Mucosa of rectum (tissue), 2 donors: Measurements from ENCODE around the gene WDR90.

Experiments
- H3K27ac ChIP-seq, 2 donors: one replicate each; pipeline ENCODE4 v1.7.0; 2013; ENCODE audit warnings: inconsistent platforms in 2 of 2, low read depth in 2 of 2, low read length in 2 of 2
- H3K27me3 ChIP-seq, 2 donors: one replicate each; pipeline ENCODE4 v1.7.0; 2013; ENCODE audit warnings: low read length in 2 of 2; ENCODE audit not compliant: control insufficient read depth in 2 of 2, insufficient read depth in 2 of 2
- H3K36me3 ChIP-seq, 2 donors: one replicate each; pipeline ENCODE4 v1.7.0; 2013; ENCODE audit warnings: low read length in 2 of 2; ENCODE audit not compliant: control insufficient read depth in 2 of 2, insufficient read depth in 2 of 2
- H3K4me1 ChIP-seq, 2 donors: one replicate each; pipeline ENCODE4 v1.7.0; 2013; ENCODE audit warnings: low read length in 2 of 2, mild to moderate bottlenecking in 1 of 2; ENCODE audit not compliant: control insufficient read depth in 2 of 2, insufficient read depth in 2 of 2
- H3K4me3 ChIP-seq, 2 donors: one replicate each; pipeline ENCODE4 v1.7.0; 2013; ENCODE audit warnings: low read length in 2 of 2
- H3K9ac ChIP-seq, 2 donors: one replicate each; pipeline ENCODE4 v1.7.0; 2013; ENCODE audit warnings: low read length in 2 of 2, low read depth in 1 of 2, mild to moderate bottlenecking in 1 of 2
- H3K9me3 ChIP-seq, 2 donors: one replicate each; pipeline ENCODE4 v1.7.0; 2013; ENCODE audit warnings: low read length in 2 of 2; ENCODE audit not compliant: control insufficient read depth in 2 of 2
- donor health status: healthy.
- donor health status: Normal muscosa, but diverticular disease.

Gene WDR90

DNA sequence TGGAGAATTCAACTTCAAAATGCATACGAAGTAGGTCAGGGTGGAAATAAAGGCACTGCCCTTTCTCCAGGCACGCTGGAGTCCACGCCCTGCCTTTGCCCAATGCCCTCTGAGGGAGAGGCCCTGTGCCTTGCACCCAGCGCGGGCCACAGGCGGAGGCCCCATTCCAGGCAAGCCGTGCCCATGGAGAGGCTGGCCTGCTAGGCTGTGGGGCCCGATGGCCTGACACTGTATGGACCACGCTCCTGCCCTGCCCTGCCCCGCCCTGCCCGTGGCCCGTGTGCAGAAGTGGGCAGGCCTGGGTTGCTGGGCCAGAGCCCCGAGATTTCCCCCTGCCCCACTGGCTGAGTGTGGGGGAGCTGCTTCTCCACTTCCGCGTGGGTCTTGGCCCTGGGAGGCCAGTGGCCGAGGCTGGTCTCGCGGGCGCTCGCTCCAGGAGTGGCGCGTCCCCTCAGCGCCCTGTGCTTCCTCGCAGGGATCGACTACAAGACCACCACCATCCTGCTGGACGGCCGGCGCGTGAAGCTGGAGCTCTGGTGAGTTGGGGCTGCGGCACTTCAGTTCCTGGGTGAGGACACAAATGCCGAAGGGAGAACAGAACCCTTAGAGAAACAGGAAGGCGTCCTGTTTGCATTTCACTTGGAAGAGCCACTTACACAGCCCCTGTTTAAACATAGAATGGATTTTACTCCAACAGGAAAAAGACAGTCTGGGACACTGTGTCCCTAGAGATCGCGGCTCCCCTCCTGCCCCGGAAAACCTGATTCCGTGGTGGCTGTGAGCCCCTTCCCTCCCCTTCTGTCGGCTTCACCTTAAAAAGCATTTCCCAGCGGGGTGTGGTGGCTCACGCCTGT is 32.2 kb upstream of the WDR90 start:
- peaks cover 9 to 13% of the 10 kb centered on the region in 2 donors for H3K36me3 ChIP-seq
- H3K4me1 ChIP-seq = peaks cover 0 to 3% of the 10 kb centered on the region in 2 donors
- peak overlapping the region in 1 of 2 donors; percentile 7 for H3K9ac ChIP-seq
- no peaks in the 10 kb centered on the region for H3K27me3 ChIP-seq
- no peak overlapping the region for H3K4me3 ChIP-seq
- no peaks in the 10 kb centered on the region for H3K9me3 ChIP-seq
- H3K27ac ChIP-seq = peak overlapping the region; percentile 58

DNA sequence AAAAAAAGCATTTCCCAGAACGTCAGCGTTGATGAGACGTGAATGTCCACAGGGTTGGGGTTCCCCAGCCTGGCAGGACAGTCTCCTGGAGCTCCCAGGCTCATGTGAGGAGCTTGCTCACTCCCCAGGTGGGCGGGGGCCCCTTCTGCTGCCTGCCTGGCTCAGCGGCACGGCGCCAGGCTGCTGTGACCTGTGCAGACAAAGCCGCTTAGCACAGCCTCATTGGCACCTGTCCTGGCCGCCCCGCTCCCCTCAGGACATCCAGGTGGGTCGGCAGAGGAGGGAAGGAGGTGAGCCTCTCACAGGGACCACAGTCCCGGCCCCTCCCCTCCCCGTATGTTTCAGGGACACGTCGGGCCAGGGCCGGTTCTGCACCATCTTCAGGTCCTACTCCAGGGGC is 31.3 kb upstream of the WDR90 start:
- H3K4me3 ChIP-seq = no peak overlapping the region
- peaks cover 0 to 3% of the 10 kb centered on the region in 2 donors for H3K4me1 ChIP-seq
- no peak overlapping the region for H3K27ac ChIP-seq
- no peak overlapping the region for H3K9ac ChIP-seq
- H3K27me3 ChIP-seq = no peaks in the 10 kb centered on the region
- no peaks in the 10 kb centered on the region for H3K9me3 ChIP-seq
- peaks cover 9 to 13% of the 10 kb centered on the region in 2 donors for H3K36me3 ChIP-seq

DNA sequence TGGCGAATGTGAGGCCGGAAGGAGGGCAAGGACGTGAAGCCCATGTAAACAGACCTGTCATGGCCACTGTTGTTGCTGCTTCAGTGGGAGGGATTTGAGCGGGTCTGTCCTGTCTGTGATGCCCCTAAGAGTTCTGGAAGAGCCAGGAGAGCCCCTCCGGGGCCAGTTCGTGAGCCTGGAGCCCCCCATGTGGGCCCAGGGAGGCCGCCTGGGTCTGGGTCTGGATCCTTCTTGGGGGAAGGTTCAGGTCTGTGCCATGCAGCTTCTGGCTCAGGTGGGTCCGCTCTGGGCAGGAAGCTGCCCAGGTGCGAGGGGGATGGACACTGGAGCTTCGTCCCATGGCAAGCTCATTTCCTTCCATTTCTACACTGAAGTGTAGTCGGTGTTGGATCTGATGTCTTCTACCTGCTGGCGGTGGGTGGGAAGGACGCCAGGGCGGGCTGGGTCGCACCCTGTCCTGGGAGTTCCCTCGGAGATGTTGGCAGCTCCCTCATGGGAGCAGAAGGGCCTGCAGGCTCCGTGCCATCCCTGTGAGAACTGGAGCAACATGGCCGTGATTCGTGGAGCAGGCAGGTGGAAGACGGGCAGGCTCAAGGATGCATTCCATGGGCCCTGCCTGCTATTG is 29.6 kb upstream of the WDR90 start:
- Histone ChIP-seq H3K27me3 (no peaks in the 10 kb centered on the region), H3K9me3 (no peaks in the 10 kb centered on the region), H3K9ac (no peak overlapping the region), H3K36me3 (peaks cover 4 to 8% of the 10 kb centered on the region in 2 donors), H3K4me3 (no peak overlapping the region), H3K4me1 (peaks cover 0 to 3% of the 10 kb centered on the region in 2 donors), H3K27ac (no peak overlapping the region)

DNA sequence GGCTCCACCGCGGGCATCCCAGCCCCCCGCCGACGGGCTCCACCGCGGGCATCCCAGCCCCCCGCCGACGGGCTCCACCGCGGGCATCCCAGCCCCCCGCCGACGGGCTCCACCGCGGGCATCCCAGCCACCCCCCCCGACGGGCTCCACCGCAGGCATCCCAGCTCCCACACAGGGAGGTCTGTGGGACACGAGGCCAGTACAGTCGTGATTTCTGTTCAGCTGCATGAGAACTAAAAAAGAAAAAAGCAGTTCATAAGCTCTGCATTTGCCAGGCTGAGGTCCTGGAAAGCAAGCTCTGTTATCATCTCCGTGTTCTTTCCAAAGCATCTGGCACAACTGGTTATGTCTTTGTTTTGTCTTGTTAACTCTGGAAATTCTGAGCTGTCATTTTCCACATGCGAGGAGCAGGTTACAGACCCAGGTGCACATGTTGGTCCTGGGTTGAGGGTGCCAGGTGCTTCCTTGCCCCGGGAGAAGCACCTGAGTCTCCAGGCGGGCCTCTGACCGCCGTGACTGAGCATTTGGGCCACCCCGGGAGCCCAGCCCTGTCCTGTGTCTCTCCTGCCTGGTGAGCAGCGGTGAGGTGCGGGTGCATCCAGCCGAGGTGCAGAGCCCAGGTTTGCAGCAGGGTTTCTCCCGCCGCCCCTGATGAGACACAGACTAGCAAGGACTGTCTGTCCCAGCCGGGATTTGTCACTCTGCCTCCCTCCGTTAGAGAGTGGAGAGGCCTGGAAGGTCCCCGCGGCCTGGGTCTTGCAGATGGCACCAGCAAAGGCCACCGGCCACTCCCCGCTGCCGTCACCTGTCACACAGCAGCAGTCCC is 28.3 kb upstream of the WDR90 start:
- peaks cover 8 to 12% of the 10 kb centered on the region in 2 donors for H3K36me3 ChIP-seq
- no peak overlapping the region for H3K9ac ChIP-seq
- H3K27ac ChIP-seq = no peak overlapping the region
- no peak overlapping the region for H3K4me3 ChIP-seq
- H3K4me1 ChIP-seq = peaks cover 0 to 3% of the 10 kb centered on the region in 2 donors
- no peaks in the 10 kb centered on the region for H3K9me3 ChIP-seq
- no peaks in the 10 kb centered on the region for H3K27me3 ChIP-seq

DNA sequence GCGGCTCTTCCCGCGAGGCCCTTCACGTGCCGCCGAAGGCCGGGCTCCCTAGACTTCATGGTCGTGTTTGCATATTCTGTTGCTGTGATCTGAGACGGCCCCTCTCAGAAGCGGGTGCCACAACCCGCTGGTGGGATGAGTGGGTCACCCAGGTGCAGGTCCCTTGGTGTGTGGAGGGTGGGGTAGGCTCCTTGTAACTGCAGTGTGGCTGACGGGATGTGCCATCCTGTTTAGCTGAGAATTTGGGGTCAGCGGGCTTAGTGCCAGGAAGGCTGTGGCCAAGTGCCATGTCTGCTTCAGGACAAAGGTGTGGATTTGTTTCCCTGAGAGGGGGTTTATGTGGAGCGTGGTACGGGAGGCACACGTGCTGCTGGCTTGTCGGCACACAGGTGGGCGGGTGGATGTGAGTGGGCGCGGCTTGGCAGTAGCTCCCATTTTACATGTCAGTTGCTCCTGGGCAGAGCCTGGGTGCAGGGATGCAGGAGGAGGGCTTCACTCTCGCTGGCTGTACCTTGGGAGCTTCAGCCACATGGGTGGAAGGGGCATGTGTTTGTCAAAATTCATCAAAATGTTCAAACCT is 27.5 kb upstream of the WDR90 start:
- Histone ChIP-seq H3K4me1 (no peaks in the 10 kb centered on the region), H3K36me3 (peaks cover 11 to 17% of the 10 kb centered on the region in 2 donors), H3K27ac (no peak overlapping the region), H3K9me3 (no peaks in the 10 kb centered on the region), H3K4me3 (no peak overlapping the region), H3K9ac (no peak overlapping the region), H3K27me3 (no peaks in the 10 kb centered on the region)

DNA sequence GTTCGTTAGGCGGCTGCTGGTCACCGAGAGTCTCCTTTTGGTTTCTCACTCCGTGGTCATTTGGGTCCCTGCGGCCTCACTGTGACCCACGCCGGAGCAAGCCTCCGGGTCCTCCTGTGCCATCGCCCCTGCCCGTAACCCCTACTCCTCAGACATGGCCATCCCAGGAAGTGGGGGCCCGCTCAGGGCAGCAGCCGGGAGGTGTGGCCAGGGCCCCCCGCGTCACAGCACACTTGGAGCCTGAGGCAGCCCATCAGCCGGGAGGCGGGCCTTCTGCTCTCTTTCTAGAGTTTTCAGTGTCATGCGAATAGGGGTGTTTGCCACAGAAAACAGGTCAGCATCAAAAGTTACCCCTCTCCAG is 26.3 kb upstream of the WDR90 start:
- Histone ChIP-seq H3K9me3 (no peaks in the 10 kb centered on the region), H3K9ac (no peak overlapping the region), H3K27ac (no peak overlapping the region), H3K36me3 (peaks cover 9 to 16% of the 10 kb centered on the region in 2 donors), H3K4me1 (no peaks in the 10 kb centered on the region), H3K27me3 (no peaks in the 10 kb centered on the region), H3K4me3 (no peak overlapping the region)

DNA sequence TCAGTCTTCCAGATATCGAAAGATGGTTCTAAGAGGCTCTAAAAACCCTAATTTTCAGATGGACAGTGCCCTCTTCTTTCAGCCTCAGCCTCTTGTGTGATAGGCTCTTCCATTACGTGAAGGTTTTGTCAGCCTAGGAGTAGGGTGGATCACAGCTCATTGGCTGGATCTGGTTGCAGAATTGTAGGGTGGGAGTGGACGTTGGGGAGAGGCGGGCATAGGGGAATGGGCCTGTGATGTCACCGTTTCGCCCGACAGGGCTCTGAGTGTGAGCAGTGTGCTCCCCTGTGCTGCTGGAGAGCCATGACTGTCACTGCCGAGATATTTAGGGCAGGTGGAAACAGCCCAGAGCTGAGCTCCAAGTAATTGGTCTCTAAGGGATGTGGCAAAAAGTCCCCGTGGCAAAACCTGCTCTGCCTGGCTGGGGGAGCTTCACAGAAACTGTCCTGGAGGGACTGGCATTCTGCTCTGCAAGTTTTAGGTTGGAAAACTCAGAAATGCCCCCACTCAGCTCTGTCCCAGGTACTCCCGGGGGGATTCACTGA is 24.6 kb upstream of the WDR90 start:
- H3K27ac ChIP-seq = no peak overlapping the region
- H3K27me3 ChIP-seq = no peaks in the 10 kb centered on the region
- H3K9me3 ChIP-seq = no peaks in the 10 kb centered on the region
- H3K4me1 ChIP-seq = no peaks in the 10 kb centered on the region
- H3K4me3 ChIP-seq = no peak overlapping the region
- peaks cover 12 to 17% of the 10 kb centered on the region in 2 donors for H3K36me3 ChIP-seq
- no peak overlapping the region for H3K9ac ChIP-seq

DNA sequence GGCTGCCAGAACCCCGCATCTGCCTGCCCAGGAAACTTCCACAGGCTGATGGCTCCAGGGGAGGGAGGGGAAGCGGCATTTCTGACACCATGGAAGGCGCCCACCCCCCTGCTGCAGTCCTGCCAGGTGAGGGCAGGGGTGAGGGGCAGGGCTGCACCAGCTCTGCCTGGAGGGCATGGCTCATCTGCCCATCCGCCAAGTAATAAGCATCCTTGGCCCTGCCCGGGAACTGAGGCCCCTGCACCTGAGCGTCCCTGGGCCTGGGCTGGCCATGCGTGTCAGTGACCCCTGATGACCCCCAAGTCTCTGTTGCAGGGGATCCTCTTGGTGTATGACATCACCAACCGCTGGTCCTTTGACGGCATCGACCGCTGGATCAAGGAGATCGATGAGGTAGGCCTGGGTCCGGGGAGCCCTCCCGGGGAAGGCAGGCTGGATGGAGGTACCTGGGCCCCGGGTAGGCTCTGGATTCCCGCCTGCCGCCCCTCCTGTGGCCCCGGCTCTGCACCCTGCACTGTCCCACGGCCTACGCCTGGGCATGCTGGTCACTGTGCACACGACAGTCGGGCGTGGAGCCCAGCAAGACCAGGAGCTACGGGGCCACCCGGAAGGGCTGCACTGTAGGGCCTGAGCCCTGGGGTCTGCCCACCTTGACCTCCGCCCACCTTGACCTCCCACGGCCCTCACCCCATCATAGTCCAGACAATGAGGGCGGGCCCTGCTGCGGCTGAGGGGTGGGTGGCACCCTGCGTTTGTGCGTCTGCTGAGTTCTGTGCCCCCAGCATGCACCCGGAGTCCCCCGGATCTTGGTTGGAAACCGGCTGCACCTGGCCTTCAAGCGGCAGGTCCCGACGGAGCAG is 23.8 kb upstream of the WDR90 start:
- no peak overlapping the region for H3K27ac ChIP-seq
- peaks cover 0 to 3% of the 10 kb centered on the region in 2 donors for H3K4me1 ChIP-seq
- no peaks in the 10 kb centered on the region for H3K9me3 ChIP-seq
- no peak overlapping the region for H3K9ac ChIP-seq
- no peaks in the 10 kb centered on the region for H3K27me3 ChIP-seq
- H3K4me3 ChIP-seq = no peak overlapping the region
- H3K36me3 ChIP-seq = peaks cover 12 to 17% of the 10 kb centered on the region in 2 donors
